IgD-negative memory B cell (primary cell): ENCODE data around the gene HORMAD2. TPM values are rescaled to one million over a fixed set of nuclear protein-coding genes. Genes with fewer than 3 reads are reported as not detected.
A peak's percentile ranks its signal among the peaks of the same experiment; 100 is the strongest.
"Not testable (repeated sequence)": the region's sequence is repeated elsewhere in the genome, so short reads cannot be mapped to it uniquely, and the experiment has no call there.

Experiments used
- H3K27ac Mint-ChIP-seq, 3 donors: one replicate each; pipeline ENCODE4 v1.8.0; 2020 to 2022; ENCODE audit warnings: mild to moderate bottlenecking in 3 of 3, mixed read lengths in 3 of 3, moderate library complexity in 1 of 3
- H3K27me3 Mint-ChIP-seq: one replicate; pipeline ENCODE4 v1.8.0; 2021; ENCODE audit warnings: mixed read lengths
- H3K36me3 Mint-ChIP-seq: one replicate; pipeline ENCODE4 v1.8.0; 2020; ENCODE audit warnings: mild to moderate bottlenecking, mixed read lengths
- H3K4me1 Mint-ChIP-seq, 3 donors: one replicate each; pipeline ENCODE4 v1.8.0; 2020 to 2022; ENCODE audit warnings: mixed read lengths in 3 of 3, mild to moderate bottlenecking in 1 of 3
- H3K4me3 Mint-ChIP-seq, 4 donors: one replicate each; pipeline ENCODE4 v1.8.0; 2020 to 2022; ENCODE audit warnings: mild to moderate bottlenecking in 4 of 4, mixed read lengths in 4 of 4, moderate library complexity in 3 of 4
- H3K9me3 Mint-ChIP-seq, 3 donors: one replicate each; pipeline ENCODE4 v1.8.0; 2020 to 2021; ENCODE audit warnings: mixed read lengths in 3 of 3, mild to moderate bottlenecking in 1 of 3
- polyA plus RNA-seq: library from polyadenylated mRNA; unstranded; fragments of 300-500 nt; fragmentation: Illumina TruSeq; gene quantifications from one replicate; pipeline ENCODE4 v1.2.3, GENCODE V29; 2021

HORMAD2 gene
- polyA plus RNA-seq, 1 donor from 2014 or later: not detected

GRCh38 chr22:30074994-30075393 is 5.3 kb upstream of the HORMAD2 start:
- peaks cover 6 to 12% (median 9%) of the 10 kb centered on the region in 3 donors for H3K4me1 Mint-ChIP-seq
- no peak overlapping the region for H3K27ac Mint-ChIP-seq
- no peaks in the 10 kb centered on the region for H3K9me3 Mint-ChIP-seq
- no peak overlapping the region for H3K4me3 Mint-ChIP-seq
- H3K27me3 Mint-ChIP-seq: peaks cover 9% of the 10 kb centered on the region
- H3K36me3 Mint-ChIP-seq: no peaks in the 10 kb centered on the region

- Mint-ChIP-seq H3K27me3 (peaks cover 13% of the 10 kb centered on the region), H3K27ac (no peak overlapping the region), H3K4me3 (no peak overlapping the region), H3K9me3 (no peaks in the 10 kb centered on the region), H3K4me1 (peaks cover 10 to 12% (median 11%) of the 10 kb centered on the region in 3 donors), H3K36me3 (no peaks in the 10 kb centered on the region)
Measured at GRCh38 chr22:30077279-30077880, 2.9 kb upstream of the HORMAD2 start.

GRCh38 chr22:30078320-30079311 is 1.6 kb upstream of the HORMAD2 start:
- peaks cover 10% of the 10 kb centered on the region for H3K27me3 Mint-ChIP-seq
- peaks cover 0 to 1% (median under 1%) of the 10 kb centered on the region in 3 donors for H3K9me3 Mint-ChIP-seq
- peaks cover 10 to 12% (median 11%) of the 10 kb centered on the region in 3 donors for H3K4me1 Mint-ChIP-seq
- H3K4me3 Mint-ChIP-seq: peak overlapping the region; percentile 8 to 85 (median 65)
- H3K36me3 Mint-ChIP-seq: no peaks in the 10 kb centered on the region
- peak overlapping the region in 1 of 3 donors; percentile 3 for H3K27ac Mint-ChIP-seq

GRCh38 chr22:30080805-30081204 is 541 bp downstream of the HORMAD2 start:
- peaks cover 10% of the 10 kb centered on the region for H3K27me3 Mint-ChIP-seq
- H3K4me3 Mint-ChIP-seq: peak overlapping the region in 2 of 4 donors; percentile 63 to 87
- H3K27ac Mint-ChIP-seq: no peak overlapping the region
- H3K36me3 Mint-ChIP-seq: no peaks in the 10 kb centered on the region
- H3K4me1 Mint-ChIP-seq: peaks cover 7 to 11% (median 10%) of the 10 kb centered on the region in 3 donors
- peaks cover 0 to 7% (median 3%) of the 10 kb centered on the region in 3 donors for H3K9me3 Mint-ChIP-seq

- Mint-ChIP-seq H3K27me3 (peaks cover 3% of the 10 kb centered on the region), H3K9me3 (peaks cover 0 to 7% (median 3%) of the 10 kb centered on the region in 3 donors), H3K4me1 (no peaks in the 10 kb centered on the region), H3K27ac (no peak overlapping the region), H3K36me3 (no peaks in the 10 kb centered on the region), H3K4me3 (no peak overlapping the region)
Measured at GRCh38 chr22:30086496-30086895, 6.2 kb downstream of the HORMAD2 start.

GRCh38 chr22:30087037-30087436 is 6.8 kb downstream of the HORMAD2 start:
- H3K4me1 Mint-ChIP-seq, H3K4me3 Mint-ChIP-seq, H3K27me3 Mint-ChIP-seq, H3K27ac Mint-ChIP-seq, H3K9me3 Mint-ChIP-seq, H3K36me3 Mint-ChIP-seq: not testable (repeated sequence)

GRCh38 chr22:30087611-30088010 is 7.3 kb downstream of the HORMAD2 start:
- Mint-ChIP-seq H3K9me3 (peaks cover 0 to 7% (median 3%) of the 10 kb centered on the region in 3 donors), H3K27ac (no peak overlapping the region), H3K4me1 (no peaks in the 10 kb centered on the region), H3K36me3 (no peaks in the 10 kb centered on the region), H3K27me3 (peaks cover 3% of the 10 kb centered on the region), H3K4me3 (no peak overlapping the region)

- Mint-ChIP-seq H3K4me1 (no peaks in the 10 kb centered on the region), H3K9me3 (peaks cover 0 to 7% (median 3%) of the 10 kb centered on the region in 3 donors), H3K4me3 (no peak overlapping the region), H3K36me3 (no peaks in the 10 kb centered on the region), H3K27me3 (peaks cover 8% of the 10 kb centered on the region), H3K27ac (no peak overlapping the region)
Measured at GRCh38 chr22:30088468-30088867, 8.2 kb downstream of the HORMAD2 start.

GRCh38 chr22:30089655-30089974 is 9.4 kb downstream of the HORMAD2 start:
- Mint-ChIP-seq H3K27me3 (peaks cover 8% of the 10 kb centered on the region), H3K36me3 (no peaks in the 10 kb centered on the region), H3K27ac (no peak overlapping the region), H3K4me1 (no peaks in the 10 kb centered on the region), H3K4me3 (no peak overlapping the region), H3K9me3 (no peaks in the 10 kb centered on the region)

- Mint-ChIP-seq H3K4me1 (no peaks in the 10 kb centered on the region), H3K27ac (no peak overlapping the region), H3K36me3 (peaks cover 1% of the 10 kb centered on the region), H3K4me3 (no peak overlapping the region), H3K9me3 (peaks cover 0 to 3% (median 2%) of the 10 kb centered on the region in 3 donors), H3K27me3 (peaks cover 8% of the 10 kb centered on the region)
Measured at GRCh38 chr22:30092686-30093085, 12.4 kb downstream of the HORMAD2 start.

- H3K4me3 Mint-ChIP-seq: no peak overlapping the region
- H3K9me3 Mint-ChIP-seq: peaks cover 0 to 3% (median 2%) of the 10 kb centered on the region in 3 donors
- H3K4me1 Mint-ChIP-seq: no peaks in the 10 kb centered on the region
- peaks cover 8% of the 10 kb centered on the region for H3K27me3 Mint-ChIP-seq
- H3K27ac Mint-ChIP-seq: no peak overlapping the region
- H3K36me3 Mint-ChIP-seq: peaks cover 1% of the 10 kb centered on the region
Measured at GRCh38 chr22:30094804-30095203, 14.5 kb downstream of the HORMAD2 start.

- Mint-ChIP-seq H3K36me3 (peaks cover 1% of the 10 kb centered on the region), H3K9me3 (peaks cover 0 to 3% (median 3%) of the 10 kb centered on the region in 3 donors), H3K27ac (no peak overlapping the region), H3K4me3 (no peak overlapping the region), H3K4me1 (peaks cover 0 to 6% (median 4%) of the 10 kb centered on the region in 3 donors), H3K27me3 (peaks cover 6% of the 10 kb centered on the region)
Measured at GRCh38 chr22:30097861-30098260, 17.6 kb downstream of the HORMAD2 start.

GRCh38 chr22:30100770-30101169 is 20.5 kb downstream of the HORMAD2 start:
- not testable (repeated sequence) for H3K27ac Mint-ChIP-seq, H3K4me3 Mint-ChIP-seq, H3K9me3 Mint-ChIP-seq, H3K4me1 Mint-ChIP-seq, H3K36me3 Mint-ChIP-seq, H3K27me3 Mint-ChIP-seq

GRCh38 chr22:30104501-30105156 is 24.4 kb downstream of the HORMAD2 start:
- no peaks in the 10 kb centered on the region for H3K36me3 Mint-ChIP-seq
- H3K27me3 Mint-ChIP-seq: peaks cover 8% of the 10 kb centered on the region
- no peak overlapping the region for H3K27ac Mint-ChIP-seq
- peaks cover 0 to 1% (median 0%) of the 10 kb centered on the region in 3 donors for H3K9me3 Mint-ChIP-seq
- no peak overlapping the region for H3K4me3 Mint-ChIP-seq
- peaks cover 0 to 6% (median 4%) of the 10 kb centered on the region in 3 donors for H3K4me1 Mint-ChIP-seq

- peaks cover 0 to 4% (median 4%) of the 10 kb centered on the region in 3 donors for H3K4me1 Mint-ChIP-seq
- H3K9me3 Mint-ChIP-seq: peaks cover 0 to 1% (median 0%) of the 10 kb centered on the region in 3 donors
- peaks cover 7% of the 10 kb centered on the region for H3K27me3 Mint-ChIP-seq
- H3K27ac Mint-ChIP-seq: no peak overlapping the region
- no peak overlapping the region for H3K4me3 Mint-ChIP-seq
- H3K36me3 Mint-ChIP-seq: no peaks in the 10 kb centered on the region
Measured at GRCh38 chr22:30105483-30105882, 25.2 kb downstream of the HORMAD2 start.
